H1 (cell line): Measurements from ENCODE around the gene CLN6. TPM values are rescaled to one million over a fixed set of nuclear protein-coding genes. Genes with fewer than 3 reads are reported as not detected.

Experiments used
- CTCF ChIA-PET: fragments of 300-600 bp; sonication (Branson Sonifier 250); formaldehyde crosslinking; loops from one replicate; lab custom pipeline; 2021; ENCODE audit not compliant: partially characterized antibody; lab: Charles Lee
- POLR2A ChIA-PET: fragments of 300-600 bp; sonication (Branson Sonifier 250); formaldehyde crosslinking; loops from one replicate; lab custom pipeline; 2021; ENCODE audit warnings: inconsistent platforms; ENCODE audit not compliant: partially characterized antibody; lab: Charles Lee
- DNase-seq, 2 experiments: peaks; one replicate each; pipeline versions ENCODE4 v3.0.0 to v3.0.0-alpha.2; 2010 to 2022; ENCODE audit warnings: low spot score in 2 of 2, low read depth in 1 of 2, mixed read lengths in 1 of 2
- FAIRE-seq: peaks from 2 replicates; lab custom pipeline; 2011; peaks lifted over from hg19 to GRCh38; lab: Jason Lieb, UNC
- H2AFZ ChIP-seq: 2 replicates; pipeline ENCODE4 v1.8.1; 2012; ENCODE audit warnings: low read length, inconsistent platforms
- H2AK5ac ChIP-seq: 2 replicates; pipeline ENCODE4 v1.6.1; 2013; ENCODE audit warnings: low read depth, low read length
- H2BK120ac ChIP-seq: replicated peaks from 2 replicates; pipeline ENCODE3; 2013; ENCODE audit warnings: low read depth, low read length, inconsistent platforms
- H2BK12ac ChIP-seq: 2 replicates; pipeline ENCODE4 v1.6.1; 2013; ENCODE audit warnings: low read depth, low read length
- H2BK15ac ChIP-seq: 2 replicates; pipeline ENCODE4 v1.6.1; 2013; ENCODE audit warnings: low read length
- H2BK20ac ChIP-seq: 2 replicates; pipeline ENCODE4 v1.6.1; 2013; ENCODE audit warnings: low read length
- H2BK5ac ChIP-seq: 2 replicates; pipeline ENCODE4 v1.6.1; 2013; ENCODE audit warnings: low read depth, low read length
- H3K14ac ChIP-seq: 2 replicates; pipeline ENCODE4 v1.6.1; 2013; ENCODE audit warnings: inconsistent platforms; ENCODE audit not compliant: insufficient read length
- H3K18ac ChIP-seq: 2 replicates; pipeline ENCODE4 v1.6.1; 2013; ENCODE audit warnings: low read length; ENCODE audit errors: extremely low read depth
- H3K23ac ChIP-seq: 2 replicates; pipeline ENCODE4 v1.6.1; 2013; ENCODE audit warnings: inconsistent platforms; ENCODE audit not compliant: insufficient read length
- H3K23me2 ChIP-seq: 2 replicates; pipeline ENCODE4 v1.6.1; 2013; ENCODE audit warnings: low read depth, low read length
- H3K27ac ChIP-seq: 2 replicates; pipeline ENCODE4 v1.6.1; 2011; ENCODE audit warnings: low read depth, low read length, inconsistent platforms
- H3K27me3 ChIP-seq, 4 experiments: replicated peaks in 1 of 4; 1 replicate in 1 of 4; 2 replicates in 3 of 4; pipeline versions ENCODE4 v1.6.1 to v1.8.1; 2011 to 2013; ENCODE audit warnings: low read length in 3 of 4, mild to moderate bottlenecking in 3 of 4, inconsistent platforms in 2 of 4, mixed read lengths in 2 of 4, moderate library complexity in 1 of 4; ENCODE audit not compliant: control insufficient read depth in 3 of 4, insufficient read depth in 3 of 4; ENCODE audit errors: extremely low read depth in 1 of 4
- H3K36me3 ChIP-seq, 4 experiments: 2 replicates each; pipeline versions ENCODE4 v1.6.1 to v1.8.1; 2011 to 2013; ENCODE audit warnings: mild to moderate bottlenecking in 4 of 4, low read length in 3 of 4, moderate library complexity in 2 of 4, control low read depth in 1 of 4, inconsistent platforms in 1 of 4; ENCODE audit not compliant: insufficient read depth in 4 of 4, control insufficient read depth in 2 of 4
- H3K4ac ChIP-seq: replicated peaks from 2 replicates; pipeline ENCODE3; 2013; ENCODE audit warnings: low read length, low read depth, mixed read lengths, inconsistent platforms; ENCODE audit not compliant: insufficient read length
- H3K4me1 ChIP-seq, 4 experiments: replicated peaks in 1 of 4; 1 replicate in 1 of 4; 2 replicates in 3 of 4; pipeline versions ENCODE4 v1.6.1 to v1.8.1; 2011 to 2013; ENCODE audit warnings: low read length in 3 of 4, inconsistent platforms in 2 of 4, mixed read lengths in 1 of 4; ENCODE audit not compliant: insufficient read depth in 4 of 4, control insufficient read depth in 3 of 4
- H3K4me2 ChIP-seq, 2 experiments: 2 replicates each; pipeline versions ENCODE4 v1.6.1 to v1.8.1; 2011 to 2013; ENCODE audit warnings: low read depth in 2 of 2, low read length in 2 of 2, control low read depth in 1 of 2, inconsistent platforms in 1 of 2, mild to moderate bottlenecking in 1 of 2; ENCODE audit not compliant: insufficient read depth in 1 of 2
- H3K4me3 ChIP-seq, 4 experiments: fragments of 200-600, 300-600 bp in 1 of 4; sonication (generic), shearing (Covaris generic), sonication (Bioruptor Twin) in 1 of 4; 2 replicates each; pipeline versions ENCODE4 v1.5.1 to v1.8.1; 2011 to 2016; ENCODE audit warnings: low read length in 4 of 4, low read depth in 3 of 4, control low read depth in 2 of 4, inconsistent platforms in 2 of 4, mild to moderate bottlenecking in 2 of 4, mixed read lengths in 1 of 4, moderate library complexity in 1 of 4; ENCODE audit not compliant: insufficient read depth in 2 of 4; ENCODE audit errors: extremely low read depth in 1 of 4
- H3K56ac ChIP-seq: replicated peaks from 2 replicates; pipeline ENCODE3; 2013; ENCODE audit warnings: low read depth, mild to moderate bottlenecking, mixed read lengths, low read length, inconsistent platforms; ENCODE audit not compliant: insufficient read length
- H3K79me1 ChIP-seq: 2 replicates; pipeline ENCODE4 v1.6.1; 2013; ENCODE audit warnings: low read depth, low read length, control low read depth
- H3K79me2 ChIP-seq, 2 experiments: 2 replicates each; pipeline versions ENCODE4 v1.6.1 to v1.8.1; 2012 to 2013; ENCODE audit warnings: low read length in 2 of 2, mild to moderate bottlenecking in 2 of 2, inconsistent platforms in 1 of 2; ENCODE audit not compliant: insufficient read depth in 2 of 2, control insufficient read depth in 1 of 2
- H3K9ac ChIP-seq, 4 experiments: replicated peaks in 1 of 4; 1 replicate in 1 of 4; 2 replicates in 3 of 4; pipeline versions ENCODE4 v1.6.1 to v1.8.1; 2011 to 2013; ENCODE audit warnings: low read depth in 3 of 4, low read length in 3 of 4, control low read depth in 2 of 4, mild to moderate bottlenecking in 2 of 4, moderate library complexity in 2 of 4, inconsistent platforms in 1 of 4; ENCODE audit errors: extremely low read depth in 1 of 4
- H3K9me3 ChIP-seq, 2 experiments: 2 replicates each; pipeline versions ENCODE4 v1.6.1 to v1.8.1; 2012 to 2013; ENCODE audit warnings: mild to moderate bottlenecking in 2 of 2, moderate library complexity in 2 of 2, control low read depth in 1 of 2, inconsistent platforms in 1 of 2, low read depth in 1 of 2, low read length in 1 of 2, mixed read lengths in 1 of 2; ENCODE audit not compliant: insufficient read depth in 2 of 2
- H4K20me1 ChIP-seq, 2 experiments: replicated peaks in 1 of 2; 2 replicates each; pipeline versions ENCODE3 to v1.8.1; 2011 to 2013; ENCODE audit warnings: inconsistent platforms in 2 of 2, low read length in 2 of 2, mild to moderate bottlenecking in 1 of 2; ENCODE audit not compliant: insufficient read depth in 2 of 2, control insufficient read depth in 1 of 2
- H4K5ac ChIP-seq: 2 replicates; pipeline ENCODE4 v1.6.1; 2013; ENCODE audit warnings: low read length, low read depth, mixed read lengths, inconsistent platforms; ENCODE audit not compliant: insufficient read length
- H4K8ac ChIP-seq: 2 replicates; pipeline ENCODE4 v1.8.0; 2013; ENCODE audit warnings: mild to moderate bottlenecking, moderate library complexity, low read length, inconsistent platforms; ENCODE audit not compliant: insufficient read depth; ENCODE audit errors: extremely low read depth
- H4K91ac ChIP-seq: replicated peaks from 2 replicates; pipeline ENCODE3; 2013; ENCODE audit warnings: low read length, mixed read lengths, inconsistent platforms; ENCODE audit not compliant: insufficient read length
- EP300 ChIP-seq, 2 experiments: IDR thresholded peaks; 1 replicate in 1 of 2; 2 replicates in 1 of 2; pipeline ENCODE4 v1.6.1; 2011 to 2012; ENCODE audit warnings: low read depth in 2 of 2, low read length in 2 of 2, mild to moderate bottlenecking in 2 of 2, borderline replicate concordance in 1 of 2, inconsistent platforms in 1 of 2, moderate library complexity in 1 of 2
- KDM4A ChIP-seq: IDR thresholded peaks from one replicate; pipeline ENCODE4 v1.7.1; 2012; ENCODE audit warnings: low read depth, mild to moderate bottlenecking, moderate library complexity, low read length, inconsistent platforms; ENCODE audit not compliant: severe bottlenecking
- RAD21 ChIP-seq, 2 experiments: IDR thresholded peaks in 1 of 2; conservative IDR thresholded peaks in 1 of 2; 2 replicates each; pipeline ENCODE4 v1.6.1; 2011; ENCODE audit warnings: low read depth in 2 of 2, low read length in 2 of 2, improper control_type of control experiment in 1 of 2, inconsistent platforms in 1 of 2, mild to moderate bottlenecking in 1 of 2, moderate library complexity in 1 of 2
- YY1 ChIP-seq: IDR thresholded peaks from 2 replicates; pipeline ENCODE4 v1.6.1; 2011; ENCODE audit warnings: low read depth, mild to moderate bottlenecking, low read length
- ZNF274 ChIP-seq: IDR thresholded peaks from 2 replicates; pipeline ENCODE4 v1.7.0; 2012; ENCODE audit warnings: low read length, borderline replicate concordance; ENCODE audit errors: extremely low read depth
- WGBS, 2 experiments: shearing (Covaris generic) in 1 of 2; methylation state at CpG; one replicate each; pipeline versions ENCODE4 v1.1.6 to v1.1.7; 2013 to 2015; ENCODE audit warnings: low lambda C conversion rate in 2 of 2, mixed read lengths in 2 of 2, inconsistent platforms in 1 of 2, low coverage in 1 of 2, missing lambda C conversion rate in 1 of 2; ENCODE audit not compliant: insufficient replicate concordance in 2 of 2, insufficient coverage in 1 of 2, insufficient read length in 1 of 2; ENCODE audit errors: extremely low coverage in 1 of 2, missing lambda C conversion rate in 1 of 2; 5-methylcytosine and 5-hydroxymethylcytosine counted together
- polyA plus RNA-seq, 7 experiments: library from polyadenylated mRNA; depleted of rRNA in 3 of 7; stranded (reverse) in 5 of 7; unstranded in 2 of 7; fragments of >200 nt in 5 of 7; fragments of 200-250 nt in 2 of 7; gene quantifications; 1 replicate in 5 of 7; 2 replicates in 1 of 7; 4 replicates in 1 of 7; pipeline versions ENCODE4 v1.2.1 to v1.2.3, GENCODE V29; 2011 to 2013; ENCODE audit warnings: missing spikeins in 2 of 7, mixed read lengths in 2 of 7
- total RNA-seq: library from RNA; stranded (reverse); fragmentation: NEBNext Ultra II Directional; extraction: Animal tissue kit (Norgen Biotek cat#: 25700); gene quantifications from 2 replicates; pipeline ENCODE4 v1.2.1, GENCODE V29; 2021
- TF ChIP-seq, protein P1 (sequence below), 3 experiments: IDR thresholded peaks; 1 replicate in 2 of 3; 2 replicates in 1 of 3; pipeline versions ENCODE4 v1.5.1 to v1.6.1; 2011; ENCODE audit warnings: low read length in 3 of 3, mild to moderate bottlenecking in 3 of 3, inconsistent platforms in 2 of 3, low read depth in 1 of 3, moderate library complexity in 1 of 3; ENCODE audit not compliant: insufficient read depth in 1 of 3; ENCODE audit errors: control extremely low read depth in 1 of 3

The CLN6 gene
- total and polyA plus RNA-seq, 2 of the 8 experiments (the other 6 are each of a cell fraction or from before 2014, with no cell fraction given) = 60.0 to 137 TPM

DNA sequence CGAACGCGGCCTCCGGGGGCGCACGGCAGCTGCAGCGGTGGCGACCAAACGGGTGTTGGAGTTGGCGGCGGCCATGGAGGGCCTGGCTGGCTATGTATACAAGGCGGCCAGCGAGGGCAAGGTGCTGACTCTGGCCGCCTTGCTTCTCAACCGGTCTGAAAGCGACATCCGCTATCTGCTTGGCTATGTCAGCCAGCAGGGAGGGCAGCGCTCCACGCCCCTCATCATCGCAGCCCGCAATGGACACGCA, 48.7 kb upstream of the CLN6 start:
- H3K9ac ChIP-seq = peak overlapping the region; percentile 89 to 97 (median 94)

More for the DNA sequence above, 48.7 kb upstream of the CLN6 start:
- WGBS, 2 experiments = 1% methylated on average over 22 of the region's 22 CpGs; no CpG with 5 or more reads in 1 of the 2 experiments
- ChIA-PET POLR2A (interaction anchor here (0.6 to 5.5 kb wide), 21 partner anchors 10 to 295 kb away, joined by 3 to 50 read pairs (median 8); partner anchors contain the start of gene CLN6), CTCF (interaction anchor here (2.6 to 10.1 kb wide), 2 partner anchors 24 to 29 kb away, joined by 15 to 72 read pairs; no protein-coding TSS in a partner anchor)
- Histone ChIP-seq H4K91ac (peak overlapping the region; percentile 79), H3K36me3 (no peaks in the 10 kb centered on the region), H3K4me1 (peaks cover 5 to 18% (median 13%) of the 10 kb centered on the region in 4 experiments; a peak in 6 of 7 replicates), H3K18ac (peak overlapping the region; percentile 81; the same call in 1 of the 2 replicates), H4K5ac (peak overlapping the region; percentile 64), H3K27me3 (no peaks in the 10 kb centered on the region), H3K4ac (no peak overlapping the region), H2BK15ac (0 out of 2 replicates have a peak overlapping the region, but pooled peaks have one; percentile 66), H3K14ac (no peak overlapping the region), H4K8ac (peak overlapping the region; percentile 99), H3K27ac (peak overlapping the region; percentile 94), H2AFZ (no peak overlapping the region), H2BK20ac (no peak overlapping the region), H3K23ac (no peak overlapping the region), H4K20me1 (peaks cover 19 to 21% of the 10 kb centered on the region in 2 experiments), H3K4me2 (peak overlapping the region; percentile 86 to 95), H3K56ac (peak overlapping the region; percentile 66), H2BK120ac (no peak overlapping the region), H2BK12ac (0 out of 2 replicates have a peak overlapping the region, but pooled peaks have one; percentile 19), H3K23me2 (peaks cover 13% of the 10 kb centered on the region), H2BK5ac (peak overlapping the region; percentile 97), H3K79me2 (peaks cover 21 to 51% of the 10 kb centered on the region in 2 experiments), H3K4me3 (peak overlapping the region; percentile 78 to 99 (median 89)), H3K79me1 (no peaks in the 10 kb centered on the region; the same call in 1 of the 2 replicates), H3K9me3 (no peaks in the 10 kb centered on the region), H2AK5ac (peak overlapping the region; percentile 47; the same call in 1 of the 2 replicates)
- DNase-seq = no peak
- TF ChIP-seq YY1 = peak; percentile 87
- TF ChIP-seq ZNF274 = no peak
- no peak for TF ChIP-seq EP300 (IDR thresholded peaks at IDR 0.05; ENCODE audit: borderline replicate concordance in 1 of 2, low read depth in 2 of 2, low read length in 2 of 2)
- peak; percentile 11 to 38; a peak in 2 of 4 replicates for TF ChIP-seq RAD21 (IDR thresholded peaks at IDR 0.05 in 1 of 2, conservative IDR thresholded peaks at IDR 0.05 in 1 of 2; ENCODE audit: low read depth in 2 of 2, low read length in 2 of 2)
- TF ChIP-seq, protein P1, sequence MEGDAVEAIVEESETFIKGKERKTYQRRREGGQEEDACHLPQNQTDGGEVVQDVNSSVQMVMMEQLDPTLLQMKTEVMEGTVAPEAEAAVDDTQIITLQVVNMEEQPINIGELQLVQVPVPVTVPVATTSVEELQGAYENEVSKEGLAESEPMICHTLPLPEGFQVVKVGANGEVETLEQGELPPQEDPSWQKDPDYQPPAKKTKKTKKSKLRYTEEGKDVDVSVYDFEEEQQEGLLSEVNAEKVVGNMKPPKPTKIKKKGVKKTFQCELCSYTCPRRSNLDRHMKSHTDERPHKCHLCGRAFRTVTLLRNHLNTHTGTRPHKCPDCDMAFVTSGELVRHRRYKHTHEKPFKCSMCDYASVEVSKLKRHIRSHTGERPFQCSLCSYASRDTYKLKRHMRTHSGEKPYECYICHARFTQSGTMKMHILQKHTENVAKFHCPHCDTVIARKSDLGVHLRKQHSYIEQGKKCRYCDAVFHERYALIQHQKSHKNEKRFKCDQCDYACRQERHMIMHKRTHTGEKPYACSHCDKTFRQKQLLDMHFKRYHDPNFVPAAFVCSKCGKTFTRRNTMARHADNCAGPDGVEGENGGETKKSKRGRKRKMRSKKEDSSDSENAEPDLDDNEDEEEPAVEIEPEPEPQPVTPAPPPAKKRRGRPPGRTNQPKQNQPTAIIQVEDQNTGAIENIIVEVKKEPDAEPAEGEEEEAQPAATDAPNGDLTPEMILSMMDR (IDR thresholded peaks at IDR 0.05; ENCODE audit: control extremely low read depth in 1 of 3, insufficient read depth in 1 of 3, low read depth in 1 of 3, low read length in 3 of 3) = peak; percentile 50 to 56 (median 55)
- TF ChIP-seq KDM4A = peak; percentile 3
- FAIRE-seq = no peak
